Loucy (cell line): ENCODE results near the gene WARS2.

Experiments used
- EZH2phosphoT487 ChIP-seq: fragments of 200-600 bp; IDR thresholded peaks from 2 replicates; pipeline ENCODE4 v1.6.1; 2018; ENCODE audit warnings: antibody characterized with exemption, mild to moderate bottlenecking, moderate library complexity, borderline replicate concordance
- TF ChIP-seq, protein P1 (sequence below): fragments of 200-600 bp; sonication (generic); conservative IDR thresholded peaks from 2 replicates; pipeline ENCODE4 v1.5.1; 2014; ENCODE audit warnings: mild to moderate bottlenecking, antibody characterized with exemption, low read length

DNA sequence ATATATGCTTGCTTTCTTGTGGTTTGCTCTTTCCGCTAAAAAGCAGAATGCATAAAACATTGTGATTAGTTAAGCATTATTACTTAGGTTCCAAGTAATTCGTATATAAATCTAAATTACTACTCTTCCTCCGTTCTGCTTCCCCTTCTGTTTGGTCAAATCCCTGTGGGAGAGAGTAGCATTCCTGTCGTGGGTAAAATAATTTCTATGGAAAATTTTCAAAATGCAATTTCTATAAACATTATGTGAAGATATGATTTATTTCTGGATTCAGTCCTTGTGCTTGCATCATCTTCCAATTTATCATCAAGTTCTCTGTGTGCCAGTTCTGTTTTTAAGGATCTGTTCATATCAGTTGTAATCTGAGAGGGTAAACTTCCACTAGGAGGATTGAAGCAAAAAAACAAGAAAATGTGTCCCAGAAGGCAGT, 7.2 kb upstream of the WARS2 start:
- TF ChIP-seq, protein P1, sequence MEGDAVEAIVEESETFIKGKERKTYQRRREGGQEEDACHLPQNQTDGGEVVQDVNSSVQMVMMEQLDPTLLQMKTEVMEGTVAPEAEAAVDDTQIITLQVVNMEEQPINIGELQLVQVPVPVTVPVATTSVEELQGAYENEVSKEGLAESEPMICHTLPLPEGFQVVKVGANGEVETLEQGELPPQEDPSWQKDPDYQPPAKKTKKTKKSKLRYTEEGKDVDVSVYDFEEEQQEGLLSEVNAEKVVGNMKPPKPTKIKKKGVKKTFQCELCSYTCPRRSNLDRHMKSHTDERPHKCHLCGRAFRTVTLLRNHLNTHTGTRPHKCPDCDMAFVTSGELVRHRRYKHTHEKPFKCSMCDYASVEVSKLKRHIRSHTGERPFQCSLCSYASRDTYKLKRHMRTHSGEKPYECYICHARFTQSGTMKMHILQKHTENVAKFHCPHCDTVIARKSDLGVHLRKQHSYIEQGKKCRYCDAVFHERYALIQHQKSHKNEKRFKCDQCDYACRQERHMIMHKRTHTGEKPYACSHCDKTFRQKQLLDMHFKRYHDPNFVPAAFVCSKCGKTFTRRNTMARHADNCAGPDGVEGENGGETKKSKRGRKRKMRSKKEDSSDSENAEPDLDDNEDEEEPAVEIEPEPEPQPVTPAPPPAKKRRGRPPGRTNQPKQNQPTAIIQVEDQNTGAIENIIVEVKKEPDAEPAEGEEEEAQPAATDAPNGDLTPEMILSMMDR = no peak
- TF ChIP-seq EZH2phosphoT487 = no peak
